UCSD-AML1 (cell line): ENCODE measurements around the gene ENGASE.

Experiments
- DNase-seq: peaks from one replicate; lab custom pipeline; 2025; ENCODE audit not compliant: unreplicated experiment; lab: John Stamatoyannopoulos, UW

ENGASE gene

DNA sequence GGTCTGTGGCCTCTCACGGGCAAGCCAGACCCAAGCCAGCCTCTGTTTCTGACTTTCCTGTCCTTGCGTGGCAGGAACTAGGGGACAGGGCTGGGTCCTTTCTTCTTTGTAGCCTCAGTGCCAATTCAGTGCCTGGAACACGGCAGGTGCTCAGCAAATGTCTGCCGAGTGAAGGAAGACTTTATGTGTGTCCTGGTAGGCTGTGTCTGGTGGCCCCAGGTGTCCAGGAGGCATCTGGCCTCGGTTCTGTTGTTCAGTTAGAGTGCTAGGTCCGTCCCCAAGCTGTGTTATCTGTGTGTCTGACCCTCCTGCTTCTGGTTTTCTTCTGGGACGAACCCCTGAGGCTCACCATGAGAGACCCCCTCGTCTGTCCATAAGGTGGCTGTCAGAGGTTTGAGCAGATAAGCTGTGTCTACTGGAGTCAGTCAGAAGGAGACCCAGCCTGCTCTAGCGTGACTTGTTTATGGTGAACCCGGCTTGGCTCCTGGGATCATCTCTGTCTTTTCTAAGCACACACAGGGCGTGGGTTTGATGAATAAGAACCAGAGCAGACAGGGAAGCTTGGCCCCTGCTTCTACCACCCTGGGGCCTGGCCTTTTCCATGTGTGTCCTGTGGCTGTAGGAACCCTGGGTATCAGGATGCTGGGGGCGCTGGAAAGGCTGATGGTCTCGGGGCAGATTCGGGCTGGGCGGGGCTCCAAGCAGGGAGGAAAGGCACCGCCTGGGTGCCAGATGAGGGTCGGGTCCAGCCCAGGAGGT, 39.3 kb downstream of the ENGASE start:
- DNase-seq, result no peak

DNA sequence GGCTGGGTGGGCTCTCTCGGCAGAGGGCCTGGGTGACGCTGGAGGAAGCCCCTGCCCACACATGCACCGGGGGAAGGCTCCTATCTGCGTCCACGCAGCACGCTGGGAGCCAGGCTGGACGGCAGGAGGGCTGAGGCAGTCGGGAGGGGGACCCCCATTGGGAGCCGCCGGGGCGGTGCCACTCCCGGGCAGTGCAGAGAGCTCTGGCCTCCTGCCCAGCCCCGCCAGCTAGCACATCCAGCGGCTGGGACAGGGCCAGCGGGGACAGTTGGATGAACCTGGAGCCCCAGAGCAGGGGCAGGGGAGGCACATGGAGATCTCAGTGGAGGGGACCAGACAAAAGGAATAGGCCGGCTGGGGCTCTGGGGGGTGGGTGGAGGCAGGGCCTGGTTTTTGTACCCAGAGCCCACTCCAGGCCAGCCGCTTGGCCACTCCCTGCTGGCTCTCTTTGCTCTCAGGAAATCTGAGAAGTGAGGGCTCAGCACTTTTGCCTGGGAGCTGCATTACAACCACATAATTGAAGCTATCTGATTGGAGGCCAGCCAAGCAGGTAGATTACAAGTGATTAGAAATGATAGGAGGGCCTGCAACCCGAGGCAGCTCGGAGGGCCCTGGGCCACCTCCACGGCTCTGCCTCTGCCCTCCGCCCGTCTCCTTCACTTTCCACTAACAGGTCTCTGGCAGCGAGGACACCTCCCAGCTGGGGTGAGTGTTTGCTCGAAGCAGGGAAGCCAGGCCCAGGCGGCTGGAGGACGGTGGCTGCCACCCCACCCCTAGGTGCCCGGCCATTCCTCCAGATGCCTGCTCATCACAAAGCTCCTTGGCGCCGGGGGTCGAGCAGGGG, 40.1 kb downstream of the ENGASE start:
- no peak for DNase-seq

DNA sequence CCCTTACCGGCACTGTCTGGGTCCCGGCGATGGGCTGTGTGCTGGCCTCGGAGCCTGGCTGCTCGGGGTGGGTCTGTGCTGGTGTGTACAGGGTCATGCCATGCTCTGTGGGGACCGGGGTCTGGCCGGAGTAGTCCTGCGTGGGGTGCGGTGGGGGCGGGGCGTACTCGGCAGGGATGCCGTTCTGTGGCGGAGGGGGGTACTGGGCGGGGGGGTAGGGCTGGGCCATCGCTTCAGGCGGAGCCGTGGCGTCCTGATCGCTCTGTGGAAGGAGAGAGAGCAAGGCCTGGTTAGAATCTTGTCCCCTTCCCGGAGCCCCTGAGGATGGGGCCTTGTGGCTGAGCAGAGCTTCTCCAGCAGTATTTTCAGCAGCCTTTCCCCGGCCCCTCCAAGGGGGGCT, 40.9 kb downstream of the ENGASE start:
- no peak for DNase-seq

DNA sequence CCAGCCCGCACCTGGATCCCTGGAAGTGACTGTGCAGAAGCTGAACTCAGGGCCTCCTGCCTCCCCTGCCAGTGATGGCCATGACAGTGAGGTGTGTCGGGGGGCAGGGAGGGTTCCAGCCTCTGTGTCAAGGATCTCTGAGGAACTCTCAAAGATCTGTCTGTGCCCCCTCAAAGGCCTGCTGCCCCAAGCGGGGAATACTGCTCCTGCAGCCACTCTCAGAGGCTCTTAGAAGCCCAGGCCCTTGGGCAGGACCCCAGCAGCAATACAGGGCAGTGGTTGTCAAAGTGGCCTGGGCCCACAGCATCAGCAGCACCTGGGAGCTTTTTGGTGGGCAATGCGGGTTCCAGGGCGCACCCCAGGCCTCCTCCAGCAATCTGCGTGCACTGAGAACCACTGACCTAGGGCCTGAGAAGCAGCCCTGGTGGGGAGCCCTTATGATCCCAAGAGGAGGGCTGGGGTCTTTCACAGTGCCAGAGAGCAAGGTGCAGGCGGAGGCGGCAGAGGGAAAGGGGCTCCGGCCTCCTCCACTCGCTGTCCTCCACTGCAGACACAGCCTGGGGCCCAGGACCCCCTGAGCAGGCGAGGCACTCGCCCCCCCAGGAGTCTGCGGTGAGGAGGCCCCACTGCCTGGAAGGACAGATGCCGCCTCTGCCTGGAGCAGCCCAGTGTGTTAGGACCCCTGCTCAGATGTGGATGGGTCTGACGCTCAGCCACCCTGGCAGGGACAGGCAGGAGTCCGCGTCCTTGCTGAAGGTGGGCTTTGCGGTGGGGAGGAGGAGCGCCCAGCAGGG, 42.1 kb downstream of the ENGASE start:
- DNase-seq, result no peak

DNA sequence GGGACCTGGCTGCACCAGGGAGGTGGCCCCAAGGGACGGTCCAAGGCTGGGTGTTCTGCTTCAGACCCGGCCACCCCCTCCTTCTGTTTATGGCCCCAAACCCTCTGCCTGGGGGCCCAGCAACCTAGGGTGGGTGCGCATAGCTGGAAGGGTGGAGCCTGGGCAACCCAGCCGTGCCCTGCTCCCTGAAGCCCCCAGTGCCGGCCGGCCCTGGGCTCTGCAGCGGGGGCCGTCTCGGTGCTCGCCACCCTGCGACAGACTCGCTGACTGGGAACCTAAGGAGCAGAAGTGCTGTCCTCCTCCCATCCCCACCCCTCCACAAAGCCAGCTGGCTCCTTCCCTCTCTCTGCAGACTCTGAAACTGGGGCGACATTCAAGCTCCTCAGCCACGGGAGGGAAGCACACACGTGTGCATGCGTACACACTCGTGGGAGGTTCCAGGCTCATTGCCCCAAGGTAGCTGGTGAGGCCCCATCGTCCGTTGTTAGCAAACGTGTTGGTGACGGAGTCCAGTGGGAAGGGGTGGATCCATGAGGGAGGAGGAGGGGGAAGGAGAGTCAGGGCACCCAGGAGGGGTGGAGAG, 43.4 kb downstream of the ENGASE start:
- DNase-seq, result no peak

DNA sequence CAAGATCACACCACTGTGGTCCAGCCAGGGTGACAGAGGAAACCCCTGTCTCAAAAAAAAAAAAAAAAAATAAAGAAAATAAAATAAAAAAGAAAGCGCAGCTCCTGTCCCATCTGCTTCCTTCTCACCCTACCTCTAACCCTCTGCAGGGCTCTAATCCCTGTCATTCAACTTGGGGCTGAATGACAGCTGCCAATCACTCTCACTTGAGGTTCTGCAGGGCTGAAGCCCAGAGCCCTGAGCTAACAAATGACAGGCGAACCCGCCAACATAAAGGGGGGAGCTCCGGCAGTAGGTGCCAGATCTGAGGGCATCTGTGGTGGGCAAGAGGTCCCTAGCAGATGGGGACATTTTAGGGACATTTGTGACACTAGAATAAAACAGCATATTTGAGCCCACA, 44.3 kb downstream of the ENGASE start:
- DNase-seq, result no peak

DNA sequence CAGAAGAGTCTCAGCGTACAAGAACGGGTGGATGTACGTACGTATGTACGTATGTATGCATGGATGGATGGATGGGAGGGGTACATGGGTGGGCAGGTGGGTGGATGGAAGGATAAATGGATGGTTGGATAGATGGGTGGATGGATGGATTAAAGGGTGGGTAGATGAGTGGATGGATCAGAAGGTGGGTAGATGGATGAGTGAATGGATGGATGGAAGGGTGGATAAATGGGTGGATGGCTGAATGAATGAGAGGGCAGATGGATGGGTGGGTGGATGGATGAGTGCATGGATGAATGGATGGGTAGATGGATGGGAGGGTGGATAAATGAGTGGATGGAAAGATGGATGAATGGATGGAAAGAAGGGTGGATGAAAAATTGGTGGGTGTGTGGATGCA, 45.6 kb downstream of the ENGASE start:
- DNase-seq, result no peak

DNA sequence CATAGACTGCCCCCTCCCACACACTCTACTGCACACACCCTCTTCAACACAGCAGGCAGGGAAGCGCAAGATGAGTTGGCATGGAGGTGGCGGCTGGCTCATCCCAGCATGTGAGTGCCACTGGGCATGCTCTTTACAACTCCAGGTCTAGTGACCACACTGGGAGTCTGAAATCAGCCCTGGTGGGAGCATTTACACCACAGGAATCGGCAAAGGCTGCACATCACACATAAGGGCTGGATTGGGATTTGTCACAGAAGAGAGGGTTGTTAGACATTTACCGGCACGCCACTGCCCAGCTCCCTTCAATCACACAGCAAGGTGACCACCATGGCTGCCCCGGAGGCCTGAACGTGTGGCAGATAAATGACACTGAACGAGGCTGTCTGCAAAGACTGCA, 49.4 kb downstream of the ENGASE start:
- no peak for DNase-seq

DNA sequence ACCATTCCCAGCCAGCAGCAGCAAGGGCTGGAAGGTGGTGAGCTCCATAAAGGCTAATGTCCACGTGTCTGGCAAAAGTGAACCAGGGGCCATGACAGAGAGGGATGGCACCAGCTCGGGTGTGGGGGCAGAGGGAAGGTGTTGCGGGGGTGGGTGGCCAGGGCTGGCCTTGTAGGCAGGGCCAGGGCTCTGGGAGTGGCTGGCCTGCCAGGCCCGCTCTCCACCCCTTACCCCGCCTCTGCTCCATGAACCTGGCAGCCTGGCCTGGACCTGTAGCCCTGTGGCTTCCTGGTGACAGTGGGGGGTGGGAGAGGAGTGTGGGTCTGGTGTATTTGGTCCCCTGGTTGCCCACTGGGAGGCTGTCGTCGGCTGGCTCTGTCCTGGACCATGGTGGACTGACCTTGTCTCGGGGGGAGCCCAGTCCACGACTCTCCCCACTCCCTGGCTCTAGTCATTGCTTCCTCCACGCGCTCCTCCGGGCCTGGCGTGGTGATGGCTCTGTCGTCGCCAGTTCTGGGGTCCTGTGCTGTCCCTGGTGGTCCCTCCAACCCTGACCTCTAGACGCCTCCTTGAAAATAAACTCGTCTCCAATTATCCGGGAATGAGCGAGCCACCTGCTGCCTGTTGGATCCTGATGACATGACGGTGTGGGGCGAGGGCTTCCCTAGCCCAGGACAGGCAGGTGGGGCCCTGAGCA, 50.0 kb downstream of the ENGASE start:
- no peak for DNase-seq

DNA sequence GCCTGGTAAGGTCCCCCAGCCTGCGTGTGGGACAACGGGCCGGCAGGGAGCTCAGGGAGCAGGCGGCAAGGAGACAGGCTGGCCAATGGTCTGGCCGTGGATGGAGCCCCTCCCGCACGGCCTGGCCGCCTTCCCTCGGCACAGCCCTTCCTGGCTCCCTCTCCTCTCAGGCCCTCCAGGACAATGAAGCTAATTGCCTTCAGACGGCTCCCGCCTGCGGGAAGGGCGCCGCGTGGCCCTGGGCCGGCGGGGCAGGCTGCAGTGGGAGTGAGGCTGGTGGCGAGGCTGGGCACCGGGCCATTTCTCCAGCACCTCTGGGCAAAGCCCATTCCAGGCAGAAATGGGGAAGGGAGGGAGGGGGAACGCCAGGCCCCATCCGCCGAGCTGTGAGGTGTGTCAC, 50.9 kb downstream of the ENGASE start:
- no peak for DNase-seq

DNA sequence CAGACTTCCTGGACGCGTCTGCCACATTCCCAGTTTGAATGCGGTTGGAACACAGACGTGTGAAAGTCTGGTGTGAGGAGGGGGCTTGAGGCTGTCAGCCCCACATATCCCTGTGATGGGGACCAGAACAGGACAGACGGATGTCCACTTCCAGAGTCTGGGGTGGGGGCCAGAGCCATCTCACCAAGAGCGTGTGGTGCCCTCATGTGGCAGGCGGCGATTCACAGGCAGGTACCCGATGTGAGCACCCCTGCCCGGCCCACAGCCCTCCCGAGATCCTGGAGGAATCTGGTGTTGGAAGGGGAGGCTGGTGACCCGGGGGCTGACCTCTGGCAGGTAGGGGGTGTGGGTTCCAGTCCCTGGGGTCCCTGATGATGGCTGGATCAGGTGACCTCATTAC, 51.5 kb downstream of the ENGASE start:
- DNase-seq, result no peak

DNA sequence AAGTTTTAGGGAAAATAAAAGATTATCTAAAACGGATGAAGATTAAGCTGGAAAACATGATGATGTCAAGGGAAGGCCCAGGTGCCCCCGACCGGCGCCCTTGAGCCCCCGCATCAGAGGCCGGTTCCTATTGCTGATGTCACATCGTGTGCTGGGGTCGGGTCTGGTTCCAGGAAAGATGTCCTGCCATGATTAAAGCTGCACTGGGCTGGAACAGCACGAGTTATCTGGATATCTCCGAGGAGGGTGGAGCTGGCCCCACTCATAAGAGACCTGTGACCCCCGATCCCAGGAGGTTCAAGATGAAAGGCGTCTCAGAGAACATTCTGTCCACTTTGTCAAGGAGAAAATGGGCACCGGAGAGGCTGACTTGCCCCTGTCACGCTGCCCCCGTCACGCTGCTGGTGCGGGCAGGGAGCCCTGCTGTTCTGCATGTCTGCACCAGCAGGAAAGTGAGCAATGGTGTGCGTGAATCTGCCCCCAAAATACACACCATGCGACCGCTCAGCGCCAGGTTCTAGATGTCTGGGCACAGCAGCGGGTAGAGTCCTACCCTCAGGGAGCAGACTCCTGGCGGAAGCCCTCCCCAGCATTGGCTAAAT, 53.0 kb downstream of the ENGASE start:
- no peak for DNase-seq

DNA sequence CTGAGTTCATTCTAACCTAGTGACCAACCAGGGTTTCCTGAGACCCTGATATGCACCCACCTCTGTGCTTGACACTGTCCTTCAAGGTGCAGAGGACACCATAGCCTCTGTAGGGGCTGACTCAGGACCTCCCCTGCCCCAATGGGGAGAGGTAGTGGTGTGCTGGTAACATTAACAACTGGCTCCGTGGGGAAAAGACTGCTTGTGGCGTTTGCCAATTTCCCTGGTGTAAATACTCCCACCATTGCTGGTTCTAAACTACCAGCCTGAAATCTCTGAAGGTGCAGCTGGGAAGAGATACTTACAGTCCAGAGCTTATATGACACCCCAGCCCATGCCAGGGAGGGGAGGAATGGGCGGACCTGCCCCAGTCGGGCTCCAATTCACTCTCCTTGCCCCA, 54.9 kb downstream of the ENGASE start:
- DNase-seq, result no peak

DNA sequence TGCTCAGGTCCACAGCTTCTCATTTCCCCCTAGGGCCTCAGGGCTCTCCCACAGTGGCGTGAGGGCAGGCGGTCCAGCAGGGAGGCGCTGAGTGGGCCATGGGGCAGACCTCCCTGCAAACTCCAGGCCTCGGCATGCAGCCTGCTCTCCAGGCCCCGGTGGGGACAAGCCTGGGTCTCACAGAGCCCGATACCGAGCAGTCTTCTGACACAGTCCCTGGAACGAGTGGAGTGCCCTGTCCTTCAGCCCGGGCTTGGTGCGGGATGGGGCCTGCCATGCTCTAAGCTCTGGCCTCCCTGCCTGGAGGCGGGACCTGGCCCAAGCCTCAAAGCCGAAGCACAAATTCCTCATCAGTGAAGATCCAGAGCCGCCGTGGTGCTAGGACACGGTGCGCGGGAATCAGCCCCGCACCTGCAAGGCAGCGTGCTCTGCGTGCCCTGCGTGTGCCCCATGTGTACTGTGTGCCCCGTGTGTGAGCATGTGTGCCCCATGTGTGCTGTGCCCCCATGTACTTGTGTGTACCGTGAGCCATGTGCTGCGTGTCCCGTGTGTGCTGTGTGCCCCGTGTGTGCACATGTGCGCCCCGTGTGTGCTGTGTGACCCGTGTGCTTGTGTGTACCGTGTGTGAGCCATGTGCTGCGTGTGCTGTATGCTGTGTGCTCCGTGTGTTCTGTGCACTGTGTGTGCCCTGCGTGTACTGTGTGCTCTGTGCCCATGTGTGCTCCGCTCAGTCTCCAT, 56.1 kb downstream of the ENGASE start:
- DNase-seq, result no peak

DNA sequence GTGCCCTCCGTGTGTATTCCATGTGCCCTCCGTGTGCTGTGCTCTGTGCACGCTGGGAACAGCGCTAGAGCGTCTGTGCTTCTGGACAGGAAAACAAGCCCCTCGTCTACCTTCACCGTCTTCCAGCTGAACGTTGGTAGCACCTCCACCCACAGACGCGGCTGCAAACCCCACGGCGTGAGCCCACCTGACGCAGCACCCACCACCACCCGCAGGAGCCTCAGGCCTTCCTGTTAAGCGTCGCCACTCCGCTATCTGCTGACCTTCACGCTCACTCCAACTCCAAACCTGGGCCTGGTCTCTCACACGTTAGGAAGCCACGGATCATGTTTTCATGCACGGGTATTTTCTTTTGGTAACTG, 56.6 kb downstream of the ENGASE start:
- no peak for DNase-seq

DNA sequence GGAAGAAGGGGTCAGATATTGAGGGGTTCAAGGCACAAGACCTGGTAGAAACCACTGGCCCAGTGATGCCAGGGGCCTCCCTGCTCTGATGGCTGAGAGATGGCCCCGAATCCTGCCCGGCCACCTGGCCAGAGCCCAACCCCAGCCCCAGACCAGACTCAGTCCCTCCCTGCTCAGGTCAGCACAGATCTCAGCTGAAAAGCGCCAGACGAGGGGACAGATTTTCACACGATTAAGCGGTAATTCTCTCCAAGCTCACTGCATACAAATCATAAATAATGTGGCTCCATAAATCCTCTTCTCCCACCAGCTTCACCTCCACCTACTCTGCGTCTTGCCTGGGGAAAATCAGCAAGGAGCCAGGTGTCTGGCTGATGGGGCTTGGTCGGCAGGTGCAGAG, 57.1 kb downstream of the ENGASE start:
- no peak for DNase-seq

DNA sequence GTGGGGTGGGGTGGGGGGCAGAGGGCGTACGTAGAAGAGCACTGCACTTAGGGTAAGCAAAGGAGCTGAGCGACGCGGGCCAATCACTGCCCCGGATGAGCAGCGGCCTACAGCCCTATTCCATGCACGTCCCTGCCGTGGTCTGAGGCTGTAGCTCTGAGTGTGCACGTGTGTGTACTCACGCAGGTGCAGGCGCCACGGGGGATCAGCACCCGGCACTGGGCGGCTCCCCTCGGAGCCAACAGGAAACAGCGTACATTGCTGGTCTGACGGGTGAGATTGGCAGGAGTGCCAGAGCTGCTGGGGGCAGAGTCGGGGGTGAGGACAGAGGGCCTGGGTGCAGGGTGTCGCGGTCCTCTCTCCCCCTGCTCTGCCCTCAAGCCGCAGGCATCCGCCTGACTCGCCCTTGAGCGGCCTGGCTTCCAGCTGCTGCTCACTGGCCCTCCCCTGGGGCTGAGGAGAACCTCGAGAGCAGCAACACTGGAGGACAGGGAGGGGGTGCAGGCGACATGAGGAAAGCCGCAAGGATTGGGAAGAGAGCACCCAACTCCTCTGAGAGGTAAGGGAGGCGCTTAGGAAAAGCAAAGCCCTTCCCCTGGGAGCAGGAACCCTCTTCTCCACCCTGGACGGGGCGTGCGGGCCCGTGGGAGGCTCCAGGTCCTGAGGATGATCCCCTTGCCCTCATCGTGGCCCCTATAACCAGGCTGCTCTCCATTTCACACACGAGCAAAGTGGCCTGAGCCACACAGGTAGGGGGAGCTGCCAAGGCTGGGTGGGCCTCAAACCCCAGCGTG, 57.8 kb downstream of the ENGASE start:
- DNase-seq, result no peak

DNA sequence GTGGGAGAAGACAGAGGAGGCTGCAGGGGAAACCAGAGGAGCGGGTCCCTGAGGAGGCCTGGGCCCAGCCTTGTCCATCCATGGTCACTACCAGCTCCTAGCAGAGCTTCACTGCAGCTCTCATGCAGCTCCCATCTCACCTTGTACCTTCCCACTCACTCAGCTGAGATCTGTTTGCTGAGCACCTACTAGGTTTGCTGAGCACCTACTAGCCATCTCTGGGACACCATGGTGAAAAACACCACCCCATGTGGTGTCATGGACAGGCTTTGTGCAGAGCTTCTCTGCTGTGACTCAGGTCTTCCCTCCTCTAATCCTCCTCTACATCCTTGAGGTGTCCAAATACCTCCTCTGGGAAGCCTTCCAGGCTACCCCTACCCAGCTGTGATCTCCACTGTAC, 58.6 kb downstream of the ENGASE start:
- no peak for DNase-seq

DNA sequence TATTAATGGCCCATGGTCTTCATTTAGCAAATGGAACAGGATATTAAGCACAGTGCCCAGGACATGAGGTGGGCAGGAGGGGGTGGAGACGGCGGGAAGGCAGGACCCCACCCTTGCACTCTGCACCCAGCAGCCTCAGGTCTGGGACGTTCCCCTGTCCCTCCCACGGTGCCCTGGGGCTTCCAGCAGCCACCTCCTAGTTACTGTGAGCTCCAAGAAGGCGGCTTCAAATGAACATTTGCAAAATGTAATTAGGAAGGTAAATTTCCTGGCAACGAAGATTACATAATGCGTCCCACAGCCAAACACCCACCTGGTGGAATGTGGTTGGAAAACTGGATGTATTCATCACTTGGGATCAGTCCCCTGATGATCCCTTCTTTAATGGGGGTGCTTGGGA, 59.4 kb downstream of the ENGASE start:
- no peak for DNase-seq
